SK-N-SH (cell line): Measurements from ENCODE around the gene RYR3. TPM values are rescaled to one million over a fixed set of nuclear protein-coding genes. Genes with fewer than 3 reads are reported as not detected.

Experiments
- CTCF ChIA-PET: fragments of 300-600, 350-600 bp; formaldehyde crosslinking; extraction: SDS; loops from one replicate; lab custom pipeline; 2021; lab: Yijun Ruan, JAX
- POLR2A ChIA-PET: fragments of 350-600 bp; sonication (Branson Sonifier 250); formaldehyde crosslinking; extraction: SDS; loops from one replicate; lab custom pipeline; 2020; ENCODE audit warnings: antibody characterized with exemption, inconsistent platforms; lab: Yijun Ruan, JAX
- DNase-seq: peaks from one replicate; pipeline ENCODE4 v3.0.0; 2012
- H2AFZ ChIP-seq: fragments of 200-600 bp; sonication (generic); 2 replicates; pipeline ENCODE4 v1.8.1; 2016; ENCODE audit warnings: antibody characterized with exemption, mild to moderate bottlenecking, low read depth
- H3F3A ChIP-seq: fragments of 200-600 bp; sonication (generic); replicated peaks from 2 replicates; pipeline ENCODE3; 2016; ENCODE audit warnings: antibody characterized with exemption, mild to moderate bottlenecking; ENCODE audit not compliant: insufficient read depth
- H3K27ac ChIP-seq, 2 experiments: fragments of 200-500 bp in 1 of 2; fragments of 200-600 bp in 1 of 2; sonication (Bioruptor generic) in 1 of 2; sonication (generic), shearing (Covaris generic) in 1 of 2; 2 replicates each; pipeline versions ENCODE4 v1.5.1 to v1.6.1; 2014 to 2016; ENCODE audit warnings: low read depth in 2 of 2, inconsistent platforms in 1 of 2, low read length in 1 of 2, mild to moderate bottlenecking in 1 of 2, mixed read lengths in 1 of 2
- H3K27me3 ChIP-seq: fragments of 200-600 bp; sonication (generic), shearing (Covaris generic); 2 replicates; pipeline ENCODE4 v1.6.1; 2016; ENCODE audit warnings: mixed run types; ENCODE audit not compliant: insufficient read depth
- H3K36me3 ChIP-seq, 2 experiments: fragments of 200-500 bp in 1 of 2; fragments of 200-600 bp in 1 of 2; sonication (Bioruptor generic) in 1 of 2; sonication (generic) in 1 of 2; replicated peaks in 1 of 2; 2 replicates each; pipeline versions ENCODE3 to v1.5.1; 2014 to 2016; ENCODE audit warnings: low read length in 1 of 2, mild to moderate bottlenecking in 1 of 2; ENCODE audit not compliant: insufficient read depth in 2 of 2, control insufficient read depth in 1 of 2
- H3K4me1 ChIP-seq, 2 experiments: fragments of 200-500 bp in 1 of 2; fragments of 200-600 bp in 1 of 2; sonication (Bioruptor generic) in 1 of 2; sonication (generic), shearing (Covaris generic) in 1 of 2; 2 replicates each; pipeline versions ENCODE4 v1.5.1 to v1.6.1; 2014 to 2016; ENCODE audit warnings: low read depth in 1 of 2, low read length in 1 of 2, mixed run types in 1 of 2; ENCODE audit not compliant: insufficient read depth in 2 of 2, control insufficient read depth in 1 of 2
- H3K4me2 ChIP-seq: fragments of 200-600 bp; sonication (generic), shearing (Covaris generic); 2 replicates; pipeline ENCODE4 v1.6.1; 2017; ENCODE audit warnings: mixed run types
- H3K4me3 ChIP-seq, 2 experiments: fragments of 200-500 bp in 1 of 2; fragments of 200-600 bp in 1 of 2; sonication (Bioruptor generic) in 1 of 2; sonication (generic), shearing (Covaris generic) in 1 of 2; 2 replicates each; pipeline versions ENCODE4 v1.5.1 to v1.8.1; 2014 to 2016; ENCODE audit warnings: low read depth in 2 of 2, inconsistent platforms in 1 of 2, low read length in 1 of 2, mild to moderate bottlenecking in 1 of 2, mixed read lengths in 1 of 2, moderate library complexity in 1 of 2
- H3K79me2 ChIP-seq: fragments of 200-600 bp; sonication (generic); 2 replicates; pipeline ENCODE4 v1.8.1; 2017; ENCODE audit warnings: mild to moderate bottlenecking; ENCODE audit not compliant: insufficient read depth
- H3K9ac ChIP-seq: fragments of 200-600 bp; sonication (generic); 2 replicates; pipeline ENCODE4 v1.6.1; 2017; ENCODE audit warnings: mixed run types
- H3K9me2 ChIP-seq: fragments of 200-600 bp; sonication (generic); 2 replicates; pipeline ENCODE4 v1.6.1; 2017; ENCODE audit warnings: mixed run types
- H3K9me3 ChIP-seq: fragments of 200-600 bp; sonication (generic); 2 replicates; pipeline ENCODE4 v1.6.1; 2017; ENCODE audit warnings: mixed run types, mild to moderate bottlenecking, moderate library complexity
- H4K20me1 ChIP-seq: fragments of 200-600 bp; sonication (generic); 2 replicates; pipeline ENCODE4 v1.6.1; 2017; ENCODE audit warnings: mild to moderate bottlenecking, mixed run types; ENCODE audit not compliant: insufficient read depth
- EZH2phosphoT487 ChIP-seq: fragments of 200-600 bp; sonication (generic); IDR thresholded peaks from 2 replicates; pipeline ENCODE4 v1.6.1; 2017; ENCODE audit warnings: low read depth, mixed run types, mild to moderate bottlenecking, antibody characterized with exemption, moderate library complexity, borderline replicate concordance
- NRF1 ChIP-seq: IDR thresholded peaks from 2 replicates; pipeline ENCODE4 v1.6.1; 2012; ENCODE audit warnings: low read depth, mild to moderate bottlenecking, low read length
- SIN3A ChIP-seq: IDR thresholded peaks from 2 replicates; pipeline ENCODE4 v1.6.1; 2012; ENCODE audit warnings: low read depth, mild to moderate bottlenecking, low read length, moderate library complexity, borderline replicate concordance
- ZBTB33 ChIP-seq: IDR thresholded peaks from 2 replicates; pipeline ENCODE4 v1.4.0; 2012; ENCODE audit warnings: low read depth, borderline replicate concordance
- WGBS: methylation state at CpG from one replicate; pipeline ENCODE4 v1.1.6; 2017; ENCODE audit warnings: low lambda C conversion rate; 5-methylcytosine and 5-hydroxymethylcytosine counted together
- polyA plus RNA-seq, 3 experiments: library from polyadenylated mRNA; depleted of rRNA; stranded (reverse); fragments of >200 nt; gene quantifications; 2 replicates each; pipeline ENCODE4 v1.2.3, GENCODE V29; 2012
- TF ChIP-seq, protein P1 (sequence below): IDR thresholded peaks from 2 replicates; pipeline ENCODE4 v1.4.0; 2012; ENCODE audit warnings: low read depth, borderline replicate concordance
- TF ChIP-seq, protein P2 (sequence below): fragments of 150-350 bp; IDR thresholded peaks from 2 replicates; pipeline ENCODE4 v1.6.1; 2017; ENCODE audit warnings: antibody characterized with exemption, low read length, low read depth, borderline replicate concordance

The RYR3 gene
- polyA plus RNA-seq, 1 of the 3 experiments (the other 2 are of a cell fraction), result 0.02 TPM

GRCh38 chr15:33698126-33698525 lies 387.4 kb downstream of the RYR3 start:
- no peak overlapping the region for H3K9ac ChIP-seq
- DNase-seq, result no peak
- H4K20me1 ChIP-seq, result no peaks in the 10 kb centered on the region
- no peaks in the 10 kb centered on the region for H3K9me2 ChIP-seq
- H3K27ac ChIP-seq, result no peak overlapping the region
- no peaks in the 10 kb centered on the region for H3K9me3 ChIP-seq
- 40% methylated on average over 6 of the region's 6 CpGs for WGBS
- H3K4me1 ChIP-seq, result peaks cover 0 to 9% of the 10 kb centered on the region in 2 experiments; a peak in 1 of 4 replicates
- H3K36me3 ChIP-seq, result no peaks in the 10 kb centered on the region
- CTCF ChIA-PET, result interaction anchor here (2.7 kb wide), 1 partner anchor 405 kb away, joined by 11 read pairs; no protein-coding TSS in a partner anchor
- no peaks in the 10 kb centered on the region for H3F3A ChIP-seq
- no peaks in the 10 kb centered on the region for H3K79me2 ChIP-seq
- POLR2A ChIA-PET, result interaction anchor here (0.9 kb wide), 1 partner anchor 11 kb away, joined by 3 read pairs; no protein-coding TSS in a partner anchor
- H3K4me2 ChIP-seq, result no peak overlapping the region
- 0 out of 2 replicates have a peak, but pooled peaks cover 7% of the 10 kb centered on the region for H3K27me3 ChIP-seq
- TF ChIP-seq NRF1 (no peak), SIN3A (no peak), EZH2phosphoT487 (no peak), ZBTB33 (no peak)
- TF ChIP-seq, protein P1, sequence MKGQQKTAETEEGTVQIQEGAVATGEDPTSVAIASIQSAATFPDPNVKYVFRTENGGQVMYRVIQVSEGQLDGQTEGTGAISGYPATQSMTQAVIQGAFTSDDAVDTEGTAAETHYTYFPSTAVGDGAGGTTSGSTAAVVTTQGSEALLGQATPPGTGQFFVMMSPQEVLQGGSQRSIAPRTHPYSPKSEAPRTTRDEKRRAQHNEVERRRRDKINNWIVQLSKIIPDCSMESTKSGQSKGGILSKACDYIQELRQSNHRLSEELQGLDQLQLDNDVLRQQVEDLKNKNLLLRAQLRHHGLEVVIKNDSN, result no peak
- TF ChIP-seq, protein P2, sequence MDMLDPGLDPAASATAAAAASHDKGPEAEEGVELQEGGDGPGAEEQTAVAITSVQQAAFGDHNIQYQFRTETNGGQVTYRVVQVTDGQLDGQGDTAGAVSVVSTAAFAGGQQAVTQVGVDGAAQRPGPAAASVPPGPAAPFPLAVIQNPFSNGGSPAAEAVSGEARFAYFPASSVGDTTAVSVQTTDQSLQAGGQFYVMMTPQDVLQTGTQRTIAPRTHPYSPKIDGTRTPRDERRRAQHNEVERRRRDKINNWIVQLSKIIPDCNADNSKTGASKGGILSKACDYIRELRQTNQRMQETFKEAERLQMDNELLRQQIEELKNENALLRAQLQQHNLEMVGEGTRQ, result no peak
- TF ChIP-seq, all 33 proteins: peak for 0
- Histone ChIP-seq H2AFZ (no peak overlapping the region), H3K4me3 (no peak overlapping the region)

DNA sequence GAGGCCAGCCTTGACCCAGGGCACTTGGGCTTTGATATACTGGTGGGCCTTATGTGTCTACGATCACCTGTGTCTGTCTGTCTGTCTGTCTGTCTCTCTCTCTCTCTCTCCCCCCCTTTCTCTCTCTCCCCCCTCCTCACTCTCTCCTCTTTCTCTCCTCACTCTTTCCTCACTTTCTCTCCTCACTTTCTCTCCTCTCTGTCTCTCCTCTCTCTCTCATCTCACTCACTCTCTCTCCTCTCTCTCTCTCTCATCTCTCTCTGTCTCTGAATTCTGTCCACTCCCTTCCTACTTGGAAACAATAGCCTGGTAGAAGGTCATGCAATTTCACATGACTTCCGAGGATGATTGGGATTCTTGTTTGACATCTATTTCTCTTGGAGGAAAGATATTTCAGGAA lies 388.4 kb downstream of the RYR3 start:
- H4K20me1 ChIP-seq, result no peaks in the 10 kb centered on the region
- H3K9me2 ChIP-seq, result no peaks in the 10 kb centered on the region
- no peak for TF ChIP-seq ZBTB33
- peaks cover 0 to 5% of the 10 kb centered on the region in 2 experiments; a peak in 1 of 4 replicates for H3K4me1 ChIP-seq
- DNase-seq, result no peak
- H2AFZ ChIP-seq, result no peak overlapping the region
- H3K36me3 ChIP-seq, result no peaks in the 10 kb centered on the region
- H3K4me3 ChIP-seq, result no peak overlapping the region
- no peak overlapping the region for H3K27ac ChIP-seq
- 54% methylated on average over 2 of the region's 2 CpGs for WGBS
- CTCF ChIA-PET, result interaction anchor here (1.0 to 3.0 kb wide), 5 partner anchors 14 to 456 kb away, joined by 4 to 182 read pairs (median 37); no protein-coding TSS in a partner anchor
- no peaks in the 10 kb centered on the region for H3K9me3 ChIP-seq
- H3K4me2 ChIP-seq, result no peak overlapping the region
- 0 out of 2 replicates have a peak, but pooled peaks cover 7% of the 10 kb centered on the region for H3K27me3 ChIP-seq
- H3F3A ChIP-seq, result no peaks in the 10 kb centered on the region
- H3K79me2 ChIP-seq, result no peaks in the 10 kb centered on the region
- H3K9ac ChIP-seq, result no peak overlapping the region
- POLR2A ChIA-PET, result no interaction called here
